SU-DHL-6 (cell line): ENCODE results near the gene BCL3.

ENCODE experiments used
- H2AFZ ChIP-seq: fragments of 200-600 bp; sonication (generic); 2 replicates; pipeline ENCODE4 v1.6.1; 2014; ENCODE audit warnings: low read depth, mild to moderate bottlenecking, moderate library complexity, mixed read lengths, antibody characterized with exemption, low read length; ENCODE audit not compliant: severe bottlenecking
- H3F3A ChIP-seq: fragments of 200-600 bp; shearing (Covaris generic); 2 replicates; pipeline ENCODE4 v1.6.0; 2016; ENCODE audit warnings: antibody characterized with exemption, mild to moderate bottlenecking; ENCODE audit not compliant: insufficient read depth
- H3K27ac ChIP-seq: fragments of 200-600 bp; sonication (generic); 2 replicates; pipeline ENCODE4 v1.5.1; 2016; ENCODE audit warnings: low read depth, mild to moderate bottlenecking, low read length, moderate library complexity, mixed read lengths
- H3K27me3 ChIP-seq: fragments of 200-600 bp; sonication (generic), shearing (Covaris generic); 2 replicates; pipeline ENCODE4 v1.6.0; 2014; ENCODE audit warnings: mild to moderate bottlenecking, low read length
- H3K36me3 ChIP-seq: fragments of 200-600 bp; sonication (generic); 2 replicates; pipeline ENCODE4 v1.6.1; 2014; ENCODE audit warnings: mild to moderate bottlenecking, low read length, mixed read lengths
- H3K4me2 ChIP-seq: fragments of 300-600, 200-600 bp; shearing (Covaris generic), sonication (generic); 2 replicates; pipeline ENCODE4 v1.6.0; 2014; ENCODE audit warnings: low read length, low read depth, mild to moderate bottlenecking; ENCODE audit not compliant: poor library complexity, severe bottlenecking
- H3K4me3 ChIP-seq: fragments of 200-600 bp; sonication (generic); 2 replicates; pipeline ENCODE4 v1.5.1; 2014; ENCODE audit warnings: antibody characterized with exemption, low read length, mild to moderate bottlenecking, mixed read lengths; ENCODE audit not compliant: insufficient read depth, poor library complexity, severe bottlenecking
- H3K79me2 ChIP-seq: fragments of 200-600 bp; sonication (generic); 2 replicates; pipeline ENCODE4 v1.6.1; 2014; ENCODE audit warnings: mild to moderate bottlenecking, low read length, moderate library complexity; ENCODE audit not compliant: insufficient read depth
- H3K9ac ChIP-seq: fragments of 200-600 bp; sonication (generic); 2 replicates; pipeline ENCODE4 v1.7.0; 2014; ENCODE audit warnings: mild to moderate bottlenecking, low read length
- H3K9me2 ChIP-seq: fragments of 200-600 bp; sonication (generic); replicated peaks from 2 replicates; pipeline ENCODE4 v1.6.1; 2014; ENCODE audit warnings: low read length; ENCODE audit not compliant: insufficient read depth
- H3K9me3 ChIP-seq: fragments of 200-600 bp; sonication (generic); 2 replicates; pipeline ENCODE4 v1.6.1; 2014; ENCODE audit warnings: low read length, mixed read lengths; ENCODE audit not compliant: insufficient read depth
- H4K20me1 ChIP-seq: fragments of 200-600 bp; sonication (generic); 2 replicates; pipeline ENCODE4 v1.6.1; 2014; ENCODE audit warnings: low read depth, mild to moderate bottlenecking, antibody characterized with exemption, low read length, moderate library complexity, mixed read lengths
- CTCF ChIP-seq: fragments of 200-600 bp; sonication (generic); IDR thresholded peaks from one replicate; pipeline ENCODE4 v1.5.1; 2017; ENCODE audit warnings: antibody characterized with exemption, mild to moderate bottlenecking, low read length, moderate library complexity; ENCODE audit not compliant: insufficient read depth, poor library complexity, severe bottlenecking
- EZH2phosphoT487 ChIP-seq: fragments of 200-600 bp; sonication (generic), shearing (Covaris generic); conservative IDR thresholded peaks from 2 replicates; pipeline ENCODE4 v1.6.1; 2018; ENCODE audit warnings: mild to moderate bottlenecking, antibody characterized with exemption, low read length, moderate library complexity, mixed read lengths

Gene BCL3

GRCh38 chr19:44705502-44706010 is 43.0 kb upstream of the BCL3 start:
- H3K4me2 ChIP-seq: no peak overlapping the region
- H3K9me3 ChIP-seq: no peaks in the 10 kb centered on the region
- no peak overlapping the region for H2AFZ ChIP-seq
- H3F3A ChIP-seq: no peaks in the 10 kb centered on the region
- TF ChIP-seq CTCF (no peak), EZH2phosphoT487 (no peak)
- H3K4me3 ChIP-seq: no peak overlapping the region
- H3K27ac ChIP-seq: no peak overlapping the region
- H4K20me1 ChIP-seq: no peaks in the 10 kb centered on the region
- no peaks in the 10 kb centered on the region for H3K36me3 ChIP-seq
- no peak overlapping the region for H3K9ac ChIP-seq
- no peaks in the 10 kb centered on the region for H3K9me2 ChIP-seq
- H3K27me3 ChIP-seq: no peaks in the 10 kb centered on the region
- no peaks in the 10 kb centered on the region for H3K79me2 ChIP-seq

GRCh38 chr19:44706506-44707236 is 41.8 kb upstream of the BCL3 start:
- Histone ChIP-seq H3K4me2 (no peak overlapping the region), H3K9me2 (no peaks in the 10 kb centered on the region), H3K36me3 (no peaks in the 10 kb centered on the region), H3F3A (no peaks in the 10 kb centered on the region), H4K20me1 (no peaks in the 10 kb centered on the region), H3K4me3 (no peak overlapping the region), H3K27me3 (no peaks in the 10 kb centered on the region), H3K27ac (no peak overlapping the region), H3K79me2 (no peaks in the 10 kb centered on the region), H2AFZ (no peak overlapping the region), H3K9ac (no peak overlapping the region), H3K9me3 (no peaks in the 10 kb centered on the region)
- TF ChIP-seq EZH2phosphoT487 (no peak), CTCF (no peak)

- H3K9me2 ChIP-seq: no peaks in the 10 kb centered on the region
- H3K79me2 ChIP-seq: no peaks in the 10 kb centered on the region
- H4K20me1 ChIP-seq: no peaks in the 10 kb centered on the region
- H3K9ac ChIP-seq: no peak overlapping the region
- H3K36me3 ChIP-seq: no peaks in the 10 kb centered on the region
- no peaks in the 10 kb centered on the region for H3K9me3 ChIP-seq
- TF ChIP-seq EZH2phosphoT487 (no peak), CTCF (no peak)
- no peak overlapping the region for H3K4me3 ChIP-seq
- no peak overlapping the region for H2AFZ ChIP-seq
- H3F3A ChIP-seq: no peaks in the 10 kb centered on the region
- H3K4me2 ChIP-seq: no peak overlapping the region
- H3K27me3 ChIP-seq: no peaks in the 10 kb centered on the region
- H3K27ac ChIP-seq: no peak overlapping the region
These were observed 40.7 kb upstream of the BCL3 start for GRCh38 chr19:44707794-44708193.
